UCSD-AML1 (cell line): ENCODE results near the gene IL20.

Experiments used
- DNase-seq: peaks from one replicate; lab custom pipeline; 2025; ENCODE audit not compliant: unreplicated experiment; lab: John Stamatoyannopoulos, UW

IL20 gene

DNA sequence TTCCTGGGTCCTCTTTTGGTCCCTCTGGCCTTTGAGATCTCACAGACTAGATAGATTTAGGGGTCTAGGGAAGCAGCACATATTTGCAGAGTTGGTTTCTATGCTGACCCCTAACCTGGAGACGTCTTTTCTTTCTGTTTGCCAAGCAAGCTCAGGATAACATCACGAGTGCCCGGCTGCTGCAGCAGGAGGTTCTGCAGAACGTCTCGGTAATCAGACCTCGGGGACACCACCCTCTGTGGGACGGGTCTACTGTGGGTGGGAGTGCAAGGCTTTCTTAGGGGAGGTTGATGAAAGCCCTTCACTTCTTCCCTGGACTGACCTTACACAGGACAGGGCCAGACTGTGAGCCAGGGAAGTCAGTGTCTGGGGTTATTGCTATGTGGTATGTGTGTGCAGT, 34.7 kb downstream of the IL20 start:
- DNase-seq, result no peak

- no peak for DNase-seq
Measured at GRCh38 chr1:206901944-206902343, 36.5 kb downstream of the IL20 start.

DNA sequence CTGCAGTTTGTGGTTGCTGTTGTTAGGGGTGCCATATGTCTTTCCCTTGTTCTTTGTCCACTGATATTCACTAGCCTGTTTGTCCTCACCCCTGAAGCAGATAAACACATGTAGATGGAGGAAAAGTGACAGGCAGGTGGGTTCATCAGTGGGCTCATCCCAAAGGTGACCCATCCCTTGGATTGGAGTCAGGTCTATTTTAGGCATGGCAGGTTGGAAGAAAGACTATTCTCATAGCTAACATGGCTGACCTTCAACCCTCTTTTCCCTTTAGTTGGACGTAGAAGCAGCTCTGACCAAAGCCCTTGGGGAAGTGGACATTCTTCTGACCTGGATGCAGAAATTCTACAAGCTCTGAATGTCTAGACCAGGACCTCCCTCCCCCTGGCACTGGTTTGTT, 37.3 kb downstream of the IL20 start:
- no peak for DNase-seq

DNA sequence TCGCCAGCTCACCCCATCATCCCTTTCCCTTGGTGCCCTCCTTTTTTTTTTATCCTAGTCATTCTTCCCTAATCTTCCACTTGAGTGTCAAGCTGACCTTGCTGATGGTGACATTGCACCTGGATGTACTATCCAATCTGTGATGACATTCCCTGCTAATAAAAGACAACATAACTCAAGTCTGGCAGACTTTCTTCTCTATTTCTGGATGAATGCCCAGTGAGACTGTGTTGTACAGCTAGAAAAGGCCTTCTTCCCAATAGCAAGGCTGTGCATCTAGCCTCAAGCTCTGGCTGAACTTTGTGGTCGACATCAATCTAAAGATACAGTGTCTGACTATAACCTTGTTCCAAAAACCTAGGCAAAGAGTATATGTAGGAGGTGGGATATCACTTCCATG, 38.3 kb downstream of the IL20 start:
- DNase-seq, result no peak

GRCh38 chr1:206904423-206905142, 39.2 kb downstream of the IL20 start:
- DNase-seq, result no peak

GRCh38 chr1:206905295-206906164, 40.1 kb downstream of the IL20 start:
- DNase-seq, result no peak

GRCh38 chr1:206907304-206907991, 42.0 kb downstream of the IL20 start:
- DNase-seq, result peak; percentile 36

DNA sequence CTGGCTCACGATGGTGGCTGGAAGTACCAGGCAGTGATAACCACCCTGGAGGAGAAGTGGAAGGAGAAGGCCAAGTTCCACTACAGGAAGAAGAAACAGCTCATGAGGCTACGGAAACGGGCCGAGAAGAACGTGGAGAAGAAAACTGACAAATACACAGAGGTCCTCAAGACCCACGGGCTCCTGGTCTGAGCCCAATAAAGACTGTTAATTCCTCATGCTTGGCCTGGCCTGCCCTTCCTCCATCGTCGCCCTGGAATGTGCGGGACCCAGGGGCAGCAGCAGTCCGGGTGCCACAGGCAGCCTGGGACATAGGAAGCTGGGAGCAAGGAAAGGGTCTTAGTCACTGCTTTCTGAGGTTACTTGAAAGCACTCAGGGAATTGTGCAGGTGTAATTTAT, 42.6 kb downstream of the IL20 start:
- no peak for DNase-seq

GRCh38 chr1:206909161-206909882, 43.9 kb downstream of the IL20 start:
- DNase-seq, result no peak

DNA sequence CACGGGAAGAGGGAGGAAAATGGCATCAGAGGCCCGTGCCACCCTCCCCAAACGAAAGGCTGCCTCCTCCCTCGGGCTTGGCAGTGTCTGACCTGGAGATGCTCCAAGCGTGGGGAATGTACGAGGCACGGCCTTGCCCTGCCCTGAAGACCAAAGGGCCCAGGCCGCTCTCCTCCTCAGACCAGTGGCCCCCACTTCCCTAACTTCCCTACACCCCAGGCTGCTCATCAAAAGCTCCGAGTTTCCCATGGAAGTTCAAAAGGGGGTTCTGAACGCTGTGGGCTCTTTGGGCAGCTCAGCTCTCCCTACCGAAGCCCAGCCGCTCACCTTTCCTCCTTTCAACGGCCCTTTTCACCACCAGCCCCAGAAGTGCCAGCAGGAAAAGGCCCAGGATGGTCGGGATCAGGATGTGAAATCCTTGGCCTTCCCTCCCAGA, 44.5 kb downstream of the IL20 start:
- no peak for DNase-seq

- no peak for DNase-seq
Measured at GRCh38 chr1:206911064-206911663, 45.7 kb downstream of the IL20 start.

GRCh38 chr1:206912445-206913095, 47.1 kb downstream of the IL20 start:
- peak; percentile 54 for DNase-seq

DNA sequence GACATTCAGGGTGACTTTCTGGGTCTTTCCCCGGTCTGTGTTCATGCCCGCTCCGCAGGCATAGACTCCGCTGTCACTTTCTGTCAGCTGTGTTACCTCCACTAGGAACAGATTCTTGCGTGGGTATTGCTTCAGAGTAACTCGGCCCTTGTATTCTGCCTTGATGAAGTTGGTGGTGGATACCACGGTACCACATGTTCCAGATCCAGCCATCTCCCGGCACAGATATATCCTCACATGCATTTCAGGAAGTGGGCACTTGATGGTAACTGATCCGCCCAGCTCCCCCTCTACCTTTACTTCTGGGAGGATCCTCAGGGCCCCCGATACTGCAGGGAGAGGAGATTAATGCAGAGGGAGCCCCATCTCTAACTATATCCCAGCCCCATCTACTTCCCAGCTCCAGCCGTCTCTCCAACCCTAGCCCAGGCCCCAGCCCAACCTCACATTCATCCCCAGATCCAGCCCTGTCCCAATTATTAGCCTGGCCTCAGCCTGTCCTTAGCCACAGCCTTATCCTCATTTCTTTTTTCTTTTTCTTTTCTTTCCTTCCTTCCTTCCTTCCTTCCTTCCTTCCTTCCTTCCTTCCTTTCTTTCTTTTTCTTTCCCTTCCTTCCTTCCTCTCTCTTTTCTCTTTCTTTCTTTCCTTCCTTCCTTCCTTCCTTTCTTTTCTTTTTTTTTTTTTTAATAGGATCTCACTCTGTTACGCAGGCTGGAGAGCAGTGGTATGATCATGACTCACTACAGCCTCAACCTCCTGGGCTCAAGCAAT, 48.5 kb downstream of the IL20 start:
- DNase-seq, result no peak

DNA sequence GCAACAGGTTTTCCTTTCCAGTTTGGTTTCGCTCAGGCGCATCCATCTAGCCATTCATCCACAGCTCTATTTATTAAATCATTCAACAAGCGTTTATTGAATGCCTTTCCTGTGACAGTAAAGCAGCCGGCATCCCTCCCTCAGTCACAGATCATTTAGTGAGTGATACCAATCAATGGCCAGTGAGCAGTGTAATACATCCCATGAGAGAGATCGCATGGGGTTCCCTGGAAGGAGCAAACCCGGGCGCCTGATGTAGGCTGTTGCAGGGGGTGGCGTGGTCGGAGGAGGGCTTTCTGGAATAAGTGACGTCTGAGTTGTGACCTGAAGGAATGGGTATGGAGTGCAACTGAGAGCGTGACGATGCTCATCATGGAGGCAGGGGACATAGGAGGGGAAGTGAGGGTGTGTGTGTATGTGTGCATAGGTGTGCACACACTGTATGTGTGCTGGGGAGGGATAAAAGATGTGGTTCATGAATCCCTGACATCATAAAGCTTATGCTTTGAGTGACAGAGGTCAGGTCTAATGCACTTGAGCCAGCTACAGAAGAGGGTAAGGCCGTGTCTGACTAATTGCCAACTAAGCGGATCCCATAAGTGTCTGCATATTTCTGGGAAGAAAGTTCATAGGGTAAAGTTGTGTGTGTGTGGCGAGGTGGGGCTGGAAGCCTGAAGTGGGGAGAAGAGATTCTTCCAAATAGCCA, 49.8 kb downstream of the IL20 start:
- no peak for DNase-seq

GRCh38 chr1:206916000-206916709, 50.7 kb downstream of the IL20 start:
- no peak for DNase-seq

DNA sequence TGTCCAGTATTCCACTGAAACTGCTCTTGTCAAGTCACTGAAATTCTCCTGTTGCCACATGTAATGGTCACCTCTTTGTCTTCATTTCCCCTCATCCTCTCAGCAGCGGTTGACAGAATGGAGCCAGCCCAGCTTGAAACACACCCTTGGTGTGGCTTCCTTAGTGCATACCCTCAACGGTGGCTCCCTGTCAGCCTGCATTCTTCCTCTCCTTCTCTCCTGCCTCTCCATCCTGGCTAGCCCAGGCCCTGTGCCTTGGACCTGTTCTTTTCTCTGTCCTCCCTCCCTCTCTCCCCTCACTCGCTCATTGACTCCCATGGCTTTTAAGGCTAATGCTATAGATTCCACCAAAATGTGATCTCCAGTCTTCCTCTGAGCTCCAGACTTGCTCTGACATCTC, 52.7 kb downstream of the IL20 start:
- no peak for DNase-seq
